HG03354 (cell line): ENCODE data around the gene KCNQ4.

Source experiments
- ATAC-seq: cut with Tn5 transposase; IDR thresholded peaks from one replicate; pipeline ENCODE4 v1.9.1; 2021; ENCODE audit warnings: mild to moderate bottlenecking; ENCODE audit not compliant: unreplicated experiment, poor library complexity, severe bottlenecking

The KCNQ4 gene

DNA sequence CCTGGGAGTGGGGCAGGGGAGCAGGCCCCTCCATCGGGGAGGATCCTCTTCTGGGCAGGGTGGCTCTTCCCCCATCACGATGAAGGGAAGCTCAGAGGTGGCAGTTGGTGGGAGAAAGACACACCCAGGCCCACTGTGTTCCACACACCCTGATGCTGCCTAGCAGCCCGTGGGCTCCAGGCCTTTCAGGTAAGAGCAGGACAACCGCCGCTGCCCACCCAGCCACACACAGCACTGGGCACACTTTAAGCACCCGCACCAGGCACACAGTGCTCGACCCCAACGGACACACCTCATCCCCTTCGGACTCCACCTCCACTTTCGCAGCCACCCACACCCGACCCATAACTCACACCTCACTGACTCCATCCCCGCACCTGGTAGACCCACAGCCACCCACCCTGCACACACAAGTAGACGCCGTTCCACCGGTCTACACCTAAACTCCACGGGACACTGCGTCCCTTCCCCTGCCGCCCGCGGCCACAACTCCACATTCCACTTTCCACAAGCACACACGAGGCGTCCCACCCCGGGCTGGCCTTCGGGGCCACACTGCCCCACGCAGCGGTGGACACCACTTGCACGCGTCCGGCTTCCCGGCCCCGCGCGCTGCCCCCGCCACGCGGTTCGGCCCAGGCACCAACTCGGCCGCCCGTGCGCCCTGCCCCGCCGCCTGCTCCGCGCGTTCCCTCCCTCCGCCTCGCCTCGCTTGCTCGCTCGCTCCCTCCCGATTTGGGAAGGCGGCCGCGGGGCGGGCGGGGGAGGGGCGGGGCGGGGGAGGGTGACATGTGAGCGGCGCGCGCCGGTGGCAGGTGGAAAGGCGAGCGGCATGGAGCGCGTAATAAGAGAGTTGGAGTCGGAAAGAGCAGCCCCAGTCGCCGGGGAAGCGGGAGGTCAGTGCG, at the start of gene KCNQ4:
KCNQ4 (plus strand) TSS at position 787 of the 905 bp plus-strand sequence. CDS start 307 bp downstream, outside the sequence.
- no peak for ATAC-seq

DNA sequence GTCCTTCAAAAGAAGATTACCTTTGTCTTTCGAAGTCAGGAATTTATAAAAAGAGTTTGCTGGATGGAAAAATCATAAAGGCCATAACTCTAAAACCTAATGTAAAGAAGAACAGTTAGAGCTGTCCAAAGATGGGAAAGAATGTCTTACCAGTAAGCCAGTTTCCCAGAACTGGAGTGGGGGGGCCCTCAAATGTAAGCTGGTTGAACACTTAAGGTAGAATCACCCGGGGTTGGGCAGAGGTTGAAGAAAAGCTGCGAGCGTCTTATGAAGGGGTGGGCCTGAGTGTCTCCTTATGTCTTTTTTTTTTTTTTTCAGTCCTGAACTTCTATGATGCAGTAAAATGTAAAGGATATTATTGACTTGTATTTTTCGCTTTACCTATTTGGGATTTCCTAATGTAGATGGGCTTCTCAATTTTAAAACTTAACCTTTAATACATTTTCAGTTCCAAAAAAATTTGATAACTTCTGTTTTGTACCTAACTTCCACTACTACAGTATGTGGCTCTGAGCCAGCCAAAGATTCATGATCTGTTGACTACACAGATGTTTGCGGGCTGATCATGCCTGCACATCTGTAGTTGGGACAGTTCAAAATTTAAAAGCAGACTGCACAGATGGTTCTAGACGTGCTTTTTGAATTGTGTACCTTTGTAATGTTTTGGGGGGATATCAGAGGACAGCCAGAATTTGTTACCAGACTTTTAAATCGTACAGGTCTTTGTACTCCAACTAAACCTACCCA, 48.5 kb upstream of the KCNQ4 start:
- no peak for ATAC-seq

DNA sequence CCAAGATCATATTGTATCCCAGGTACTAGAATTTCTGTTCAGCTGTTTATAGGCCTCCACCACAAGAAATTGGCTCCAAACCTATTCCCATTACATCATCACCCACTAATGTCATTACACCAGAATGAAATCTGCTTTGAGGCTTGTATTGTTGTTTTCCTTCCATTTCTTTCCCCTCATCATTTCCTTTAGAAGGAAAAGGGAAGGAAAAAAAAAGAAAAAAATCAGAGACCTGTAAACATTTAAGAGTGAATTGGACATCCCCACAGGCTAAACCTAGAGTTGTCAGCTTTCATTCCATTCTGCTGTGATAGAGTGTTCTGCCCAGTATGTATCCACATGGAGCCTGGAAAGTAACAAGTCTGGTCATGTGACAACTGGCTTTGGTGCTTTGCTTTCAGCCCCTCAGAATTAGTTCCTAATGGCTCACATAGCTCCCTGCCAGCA, 47.5 kb upstream of the KCNQ4 start:
- no peak for ATAC-seq

DNA sequence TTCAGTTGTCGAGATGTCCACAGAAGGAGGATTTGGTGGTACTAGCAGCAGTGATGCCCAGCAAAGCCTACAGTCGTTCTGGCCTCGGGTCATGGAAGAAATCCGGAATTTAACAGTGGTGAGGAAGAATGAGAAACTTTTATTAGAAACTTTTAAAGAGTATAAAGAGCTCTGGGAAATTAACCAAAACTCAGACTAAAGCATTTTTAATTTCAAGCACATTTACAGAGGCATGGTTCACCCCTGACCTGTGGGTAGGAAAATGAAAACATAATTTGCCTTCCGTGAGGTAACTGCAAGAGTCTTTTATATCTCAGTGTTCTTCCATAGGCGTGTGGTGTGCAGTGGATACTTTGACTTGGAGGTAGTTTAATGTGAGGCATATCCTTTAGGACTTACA, 44.8 kb upstream of the KCNQ4 start:
- ATAC-seq: no peak

DNA sequence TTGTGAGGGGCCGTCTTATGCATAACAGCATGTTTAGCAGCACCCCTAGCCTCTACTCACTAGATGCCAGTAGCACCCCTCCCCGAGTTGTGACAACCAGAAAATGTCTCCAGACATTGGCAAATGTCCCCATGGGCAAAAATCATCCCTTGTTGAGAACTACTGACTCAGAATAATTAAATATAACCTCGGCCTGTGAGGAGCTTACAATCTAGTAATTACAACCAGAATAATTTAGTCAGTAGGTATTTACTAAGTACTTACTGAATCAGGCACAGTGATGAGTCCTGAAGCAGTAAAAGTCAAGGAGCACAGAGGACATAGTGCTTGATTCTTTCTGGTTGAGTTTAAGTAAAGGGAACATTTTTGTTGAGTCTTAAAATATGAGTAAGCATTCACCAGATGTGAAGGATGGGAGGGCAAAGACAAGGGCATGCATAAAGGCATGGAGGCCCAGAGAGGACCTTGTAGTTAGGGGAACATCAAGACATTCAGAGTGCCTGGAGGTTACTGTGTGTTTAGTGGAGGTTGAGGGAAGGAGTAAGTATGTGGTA, 44.1 kb upstream of the KCNQ4 start:
- ATAC-seq: no peak

DNA sequence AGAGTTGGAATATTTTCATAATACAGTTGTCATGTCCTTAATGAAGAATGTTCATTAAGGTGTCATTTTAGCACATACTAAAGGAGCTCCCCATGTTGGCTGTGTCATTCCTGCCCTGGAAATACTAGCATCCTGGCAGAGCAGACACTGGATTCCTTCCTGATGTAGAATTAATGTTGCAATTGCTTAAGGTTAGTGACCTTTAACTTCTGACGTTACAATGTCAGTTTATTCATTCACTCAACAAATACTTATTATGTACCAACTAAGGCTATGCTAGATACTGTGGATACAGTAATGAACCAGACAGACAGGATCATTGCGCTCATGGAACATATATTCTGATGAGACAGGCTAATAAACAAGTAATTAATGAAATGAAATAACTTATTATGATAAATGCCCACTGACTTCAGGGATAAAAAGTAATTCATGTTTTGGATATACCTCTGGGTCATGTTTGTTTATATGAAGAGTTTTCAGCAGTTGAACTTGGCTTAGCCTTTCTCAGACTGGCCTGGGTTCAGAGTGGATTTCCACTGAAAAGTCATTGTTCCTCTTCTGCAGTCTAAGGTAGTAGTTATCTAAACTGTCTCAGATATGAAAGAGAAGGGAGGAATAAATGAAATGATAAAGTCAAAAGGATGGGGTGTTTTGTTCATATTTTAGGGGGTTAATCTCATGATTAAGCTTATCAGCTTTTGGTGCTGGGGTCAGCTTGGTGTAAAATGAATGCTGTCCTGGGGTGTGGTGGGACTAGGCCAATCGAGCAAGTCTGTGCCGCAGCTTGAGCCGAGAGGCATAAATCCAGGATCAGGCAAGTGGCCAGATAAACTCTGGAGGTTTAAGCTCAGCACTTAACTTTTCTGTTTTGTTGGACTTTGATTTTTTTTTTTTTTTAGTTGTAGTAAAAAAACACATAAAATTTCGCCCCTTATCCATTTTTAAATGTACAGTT, 43.3 kb upstream of the KCNQ4 start:
- no peak for ATAC-seq

DNA sequence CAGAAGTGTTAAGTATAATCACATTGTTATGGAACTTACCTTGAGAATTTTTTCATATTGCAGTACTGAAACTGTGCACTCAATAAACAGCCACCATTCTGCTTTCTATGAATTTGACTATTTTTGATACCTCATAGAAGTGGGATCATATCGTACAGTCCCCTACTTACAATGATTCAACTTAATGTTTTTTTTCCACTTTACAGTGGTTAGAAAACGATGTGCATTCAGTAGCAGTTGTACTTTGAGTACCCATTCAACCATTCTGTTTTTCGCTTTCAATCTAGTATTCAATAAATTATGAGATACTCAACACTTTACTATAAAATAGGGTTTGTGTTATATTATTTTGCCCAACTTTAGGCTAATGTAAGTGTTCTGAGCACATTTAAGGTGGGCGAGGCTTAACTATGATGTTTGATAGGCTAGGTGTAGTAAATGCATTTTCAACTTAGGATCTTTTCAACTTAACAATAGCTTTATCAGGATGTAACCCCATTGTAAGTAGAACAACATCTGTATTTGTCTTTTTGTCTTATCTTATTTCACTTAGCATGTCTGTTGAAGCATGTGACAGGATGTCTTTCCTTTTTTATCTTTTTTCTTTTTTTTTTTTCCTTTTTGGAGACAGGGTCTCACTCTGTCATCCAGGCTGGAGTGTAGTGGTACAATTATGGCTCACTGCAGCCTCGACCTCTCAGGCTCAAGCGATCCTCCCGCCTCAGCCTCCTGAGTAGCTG, 42.4 kb upstream of the KCNQ4 start:
- ATAC-seq: no peak

DNA sequence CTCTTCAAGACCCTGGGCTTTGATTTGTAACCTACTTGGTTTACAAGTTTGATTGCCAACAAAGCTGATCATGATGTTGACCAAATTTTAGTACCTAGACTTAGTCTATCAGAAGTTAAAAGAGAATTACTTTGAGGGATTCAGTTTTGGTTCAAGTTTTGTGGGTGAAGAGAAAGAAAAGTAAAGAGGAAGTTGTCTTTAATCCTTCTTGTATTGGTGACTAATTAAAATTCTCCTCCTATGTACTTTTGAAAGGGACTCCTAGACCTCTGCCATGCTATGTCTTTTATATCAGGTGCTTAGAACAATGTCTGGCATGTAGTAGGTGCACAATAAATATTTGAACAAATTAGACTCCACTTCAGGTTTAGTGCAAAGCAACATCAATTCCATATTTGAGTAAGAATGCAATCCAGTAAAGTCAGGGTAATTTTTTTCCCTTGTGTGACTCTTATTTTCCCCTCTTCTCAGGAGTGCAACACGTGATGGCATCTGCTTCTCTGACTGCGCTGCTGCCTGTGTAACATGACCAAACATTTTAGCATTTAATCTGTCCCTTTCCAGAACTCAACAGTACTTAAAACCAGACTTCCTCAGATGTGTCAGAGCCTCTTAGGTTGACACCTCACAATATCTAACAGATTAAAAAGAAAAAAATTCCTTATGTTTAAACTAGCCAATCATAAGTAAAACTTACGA, 41.1 kb upstream of the KCNQ4 start:
- no peak for ATAC-seq

DNA sequence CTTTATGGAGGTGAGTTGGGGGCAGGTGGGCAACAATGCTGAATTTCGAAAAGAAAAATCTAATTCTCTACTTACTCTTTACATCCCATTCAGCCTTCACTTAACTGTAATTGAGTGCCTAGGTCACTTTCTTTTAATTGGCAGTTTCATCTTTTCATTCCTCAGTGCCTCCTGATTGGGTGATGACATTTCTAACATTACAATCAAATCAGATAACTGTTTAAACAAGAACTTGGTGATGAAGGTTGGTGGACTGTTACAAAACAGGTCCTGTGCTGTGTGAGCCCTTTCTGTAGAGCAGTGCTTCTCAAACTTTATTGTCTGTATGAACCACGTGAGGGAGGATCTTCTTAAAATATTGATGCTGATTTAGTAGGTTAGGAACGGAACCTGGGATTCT, 40.1 kb upstream of the KCNQ4 start:
- ATAC-seq: no peak

DNA sequence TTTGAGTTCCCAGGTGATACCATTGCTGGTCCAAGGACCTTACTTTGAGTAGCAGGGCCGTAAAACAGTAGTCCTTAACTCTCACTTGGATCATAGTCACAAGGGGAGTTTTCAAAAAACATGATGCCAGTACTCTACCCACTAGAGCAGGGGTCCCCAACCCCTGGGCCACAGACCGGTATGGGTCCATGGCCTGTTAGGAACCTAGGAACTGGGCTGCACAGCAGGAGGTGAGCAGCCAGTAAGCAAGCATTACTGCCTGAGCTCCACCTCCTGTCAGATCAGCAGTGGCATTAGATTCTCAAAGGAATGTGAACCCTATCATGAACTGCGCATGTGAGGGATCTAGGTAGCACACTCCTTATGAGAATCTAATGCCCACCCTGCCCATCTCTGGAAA, 39.7 kb upstream of the KCNQ4 start:
- ATAC-seq: no peak

DNA sequence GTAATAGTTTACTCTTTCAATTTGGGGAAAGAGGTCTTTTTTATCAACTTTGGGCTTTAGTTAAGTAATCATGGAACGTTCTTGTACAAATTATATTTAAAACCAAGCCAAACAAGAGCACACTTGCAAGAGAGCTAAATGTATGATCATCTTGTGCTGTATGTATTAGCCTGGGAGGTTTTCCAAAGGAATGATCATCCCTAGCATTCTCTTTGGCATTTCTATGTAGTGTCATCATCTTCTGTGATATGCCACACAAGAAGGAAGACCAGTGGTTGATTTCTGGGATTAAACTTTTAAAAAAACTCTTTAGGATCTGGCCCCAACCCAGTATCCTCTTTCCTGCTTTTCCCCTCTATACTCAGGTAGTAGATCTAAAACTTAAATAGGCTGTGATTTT, 38.4 kb upstream of the KCNQ4 start:
- no peak for ATAC-seq

DNA sequence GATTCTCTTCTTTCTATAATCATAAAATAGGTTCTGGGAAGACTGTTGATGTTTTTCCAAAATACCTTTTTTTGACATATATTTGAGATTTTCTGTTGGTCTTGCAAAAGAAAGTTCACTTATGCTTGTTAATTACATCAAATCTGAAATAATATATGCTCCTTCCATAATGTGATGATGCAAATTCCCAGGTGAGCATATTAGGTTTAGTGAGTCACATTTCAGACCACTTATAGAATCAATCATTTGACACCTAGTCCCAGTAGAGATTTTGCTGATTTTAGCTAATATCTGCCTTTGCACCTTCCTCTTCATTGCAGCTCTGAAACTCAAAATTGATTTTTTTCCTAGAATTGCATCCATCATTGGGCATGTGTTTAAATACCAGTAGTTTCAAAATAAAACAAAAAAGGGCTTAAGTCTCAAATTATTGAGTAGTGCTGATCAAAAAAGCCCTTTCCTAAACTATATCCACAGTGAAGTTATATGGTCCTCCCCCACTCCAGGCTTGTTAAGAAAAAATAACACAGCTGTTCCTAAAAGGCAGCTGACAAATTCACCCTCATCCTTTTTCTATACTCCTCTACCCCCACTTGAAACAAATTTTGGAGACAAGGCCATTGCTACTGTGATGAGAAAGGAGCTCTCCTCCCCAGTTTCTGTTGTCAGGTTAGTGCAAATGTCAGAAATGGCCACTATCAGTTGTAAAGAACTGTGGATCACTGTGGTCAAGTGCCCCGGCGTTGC, 37.1 kb upstream of the KCNQ4 start:
- no peak for ATAC-seq

DNA sequence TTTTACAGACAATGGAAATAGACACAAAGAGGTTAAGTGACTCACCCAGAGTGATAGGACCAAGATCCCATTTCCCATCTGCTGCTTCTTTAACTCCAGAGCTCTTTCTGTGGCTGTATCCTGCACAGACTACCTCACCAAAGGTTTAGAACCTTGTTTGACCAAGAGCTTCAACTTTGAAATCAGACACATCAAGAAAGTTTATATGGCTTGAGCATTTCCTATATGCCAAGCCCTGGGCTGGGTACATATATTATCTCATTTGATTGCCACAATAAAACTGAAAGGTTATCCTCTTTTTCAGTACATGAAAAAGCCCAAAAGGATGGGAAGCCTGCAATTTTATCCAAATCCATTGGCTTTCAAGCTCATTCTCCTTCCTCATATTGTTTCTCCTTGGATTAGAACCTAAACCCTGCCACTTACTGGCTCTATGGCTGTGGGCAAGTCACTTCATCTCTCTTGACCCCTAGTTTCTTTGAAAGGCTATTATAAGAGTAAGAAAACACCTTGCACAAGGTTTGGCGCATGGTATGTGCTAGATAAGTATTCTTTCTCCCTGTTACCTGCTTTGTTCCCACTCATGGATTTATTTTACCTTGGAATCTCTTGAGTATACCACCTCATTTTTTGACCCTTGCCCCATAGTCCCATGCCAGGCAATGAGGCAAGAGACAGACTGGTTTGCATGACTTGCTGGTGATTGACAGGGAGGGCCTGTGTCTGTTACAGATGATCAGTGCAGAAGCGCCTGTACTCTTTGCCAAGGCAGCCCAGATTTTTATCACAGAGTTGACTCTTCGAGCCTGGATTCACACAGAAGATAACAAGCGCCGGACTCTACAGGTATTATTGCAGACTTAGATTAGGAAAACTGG, 34.5 kb upstream of the KCNQ4 start:
- ATAC-seq: no peak

DNA sequence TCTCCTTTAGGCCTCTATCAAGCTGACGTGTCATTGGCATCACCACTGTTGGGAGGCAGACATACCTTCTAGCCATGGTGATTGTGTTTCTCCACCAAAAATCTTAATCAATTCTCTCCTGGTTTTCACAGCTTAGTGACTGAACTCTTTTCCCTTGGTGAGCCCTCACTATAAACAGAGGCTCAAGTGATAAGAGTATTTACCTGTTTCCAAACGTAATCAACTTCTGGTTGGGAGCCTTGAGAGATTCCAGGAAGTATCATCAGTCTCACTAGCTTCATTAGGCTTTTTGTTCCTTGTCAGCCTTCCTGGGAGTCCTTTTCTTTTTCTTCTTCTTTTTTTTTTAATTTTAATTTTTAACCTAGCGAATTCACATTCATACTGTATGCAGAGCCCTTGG, 33.8 kb upstream of the KCNQ4 start:
- no peak for ATAC-seq

DNA sequence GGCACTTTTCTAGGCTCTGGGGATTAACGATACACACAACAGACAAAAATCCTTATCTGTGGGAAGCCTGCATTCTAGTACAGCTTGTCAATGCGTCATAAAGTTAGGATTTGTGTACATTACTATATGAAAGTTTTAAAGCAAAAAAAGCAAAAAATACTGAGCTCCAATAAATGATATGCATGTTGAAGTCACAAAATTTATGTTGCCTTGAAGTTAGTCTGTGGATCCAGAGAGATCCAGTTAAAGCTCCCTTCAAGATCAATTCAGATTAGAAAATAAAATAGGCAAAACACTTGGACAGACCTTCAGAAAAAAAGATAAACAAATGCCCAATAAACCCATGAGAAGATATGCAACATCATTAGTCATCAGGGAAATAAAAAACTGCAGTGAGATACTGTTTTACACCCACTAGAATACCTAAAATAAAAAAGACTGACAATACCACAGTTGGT, 33.1 kb upstream of the KCNQ4 start:
- ATAC-seq: no peak

DNA sequence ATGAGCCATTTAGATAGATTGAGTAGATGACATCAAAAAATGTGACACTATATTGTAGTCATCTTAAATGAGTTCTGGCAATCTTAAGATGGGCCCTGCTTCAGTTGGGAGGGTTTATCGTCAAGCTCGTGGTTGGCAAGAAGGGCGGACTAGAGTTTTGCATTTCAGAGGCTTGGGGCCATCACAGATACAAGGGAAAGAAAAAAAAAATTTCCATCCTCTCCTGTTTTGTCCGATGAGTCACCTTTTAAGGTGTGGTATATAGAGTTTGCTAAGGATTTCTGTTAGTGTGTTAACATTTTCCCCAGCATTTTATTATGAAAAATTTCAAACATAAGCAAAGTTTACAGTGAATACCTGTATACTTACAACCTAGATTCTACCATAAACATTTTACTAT, 31.8 kb upstream of the KCNQ4 start:
- ATAC-seq: no peak
